AG10803 (cell line): ENCODE data around the gene TUT7.
"Not testable (repeated sequence)": the region's sequence is repeated elsewhere in the genome, so short reads cannot be mapped to it uniquely, and the experiment has no call there.

ENCODE experiments used
- DNase-seq: peaks from one replicate; pipeline ENCODE4 v3.0.0; 2010; ENCODE audit warnings: low read depth
- H3K4me3 ChIP-seq: 2 replicates; pipeline ENCODE4 v1.5.1; 2011; ENCODE audit warnings: mild to moderate bottlenecking, low read length, control low read depth
- TF ChIP-seq, protein P1 (sequence below): conservative IDR thresholded peaks from 2 replicates; pipeline ENCODE4 v1.5.1; 2011; ENCODE audit warnings: mild to moderate bottlenecking, low read length, control low read depth, inconsistent platforms

TUT7 gene

DNA sequence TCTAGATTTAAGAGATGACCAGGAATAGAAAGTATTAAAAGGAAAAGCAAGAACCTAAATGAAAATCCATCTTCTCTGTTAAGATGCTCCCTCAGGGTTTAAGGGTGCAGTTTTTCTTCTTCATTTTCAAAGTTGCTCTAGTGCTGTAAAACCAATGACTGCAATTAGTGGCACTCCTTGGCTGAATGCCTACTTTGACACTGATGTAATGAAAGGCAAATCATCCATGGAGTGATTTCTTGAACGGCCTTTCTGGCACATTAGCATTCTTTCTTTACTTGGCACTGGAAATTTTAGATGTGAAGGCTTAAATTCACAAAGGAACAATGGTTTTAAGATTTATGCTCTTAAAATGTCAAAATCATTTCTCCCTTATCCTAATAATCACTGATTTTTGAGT is 52.5 kb downstream of the TUT7 start:
- TF ChIP-seq, protein P1, sequence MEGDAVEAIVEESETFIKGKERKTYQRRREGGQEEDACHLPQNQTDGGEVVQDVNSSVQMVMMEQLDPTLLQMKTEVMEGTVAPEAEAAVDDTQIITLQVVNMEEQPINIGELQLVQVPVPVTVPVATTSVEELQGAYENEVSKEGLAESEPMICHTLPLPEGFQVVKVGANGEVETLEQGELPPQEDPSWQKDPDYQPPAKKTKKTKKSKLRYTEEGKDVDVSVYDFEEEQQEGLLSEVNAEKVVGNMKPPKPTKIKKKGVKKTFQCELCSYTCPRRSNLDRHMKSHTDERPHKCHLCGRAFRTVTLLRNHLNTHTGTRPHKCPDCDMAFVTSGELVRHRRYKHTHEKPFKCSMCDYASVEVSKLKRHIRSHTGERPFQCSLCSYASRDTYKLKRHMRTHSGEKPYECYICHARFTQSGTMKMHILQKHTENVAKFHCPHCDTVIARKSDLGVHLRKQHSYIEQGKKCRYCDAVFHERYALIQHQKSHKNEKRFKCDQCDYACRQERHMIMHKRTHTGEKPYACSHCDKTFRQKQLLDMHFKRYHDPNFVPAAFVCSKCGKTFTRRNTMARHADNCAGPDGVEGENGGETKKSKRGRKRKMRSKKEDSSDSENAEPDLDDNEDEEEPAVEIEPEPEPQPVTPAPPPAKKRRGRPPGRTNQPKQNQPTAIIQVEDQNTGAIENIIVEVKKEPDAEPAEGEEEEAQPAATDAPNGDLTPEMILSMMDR, result no peak
- DNase-seq, result no peak
- no peak overlapping the region for H3K4me3 ChIP-seq

DNA sequence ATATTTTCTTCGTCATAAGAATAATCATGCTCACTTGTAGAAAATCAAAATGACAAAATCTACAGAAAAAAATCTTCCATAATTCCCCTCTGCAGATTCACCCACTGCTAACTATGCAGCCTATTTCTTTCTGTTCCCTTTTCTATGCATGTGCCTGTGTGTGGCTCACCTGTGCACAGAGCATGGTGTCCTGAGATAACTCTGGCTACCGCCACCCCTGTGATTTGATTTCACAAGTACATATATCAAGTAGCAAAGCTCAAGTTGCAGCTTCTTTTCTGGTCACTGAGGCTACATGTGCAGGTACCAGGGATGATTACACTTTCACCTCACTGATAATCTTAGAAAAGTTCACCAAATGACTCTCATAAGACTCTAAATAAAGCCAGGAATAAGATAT is 53.5 kb downstream of the TUT7 start:
- TF ChIP-seq, protein P1, result no peak
- no peak for DNase-seq
- H3K4me3 ChIP-seq, result no peak overlapping the region

DNA sequence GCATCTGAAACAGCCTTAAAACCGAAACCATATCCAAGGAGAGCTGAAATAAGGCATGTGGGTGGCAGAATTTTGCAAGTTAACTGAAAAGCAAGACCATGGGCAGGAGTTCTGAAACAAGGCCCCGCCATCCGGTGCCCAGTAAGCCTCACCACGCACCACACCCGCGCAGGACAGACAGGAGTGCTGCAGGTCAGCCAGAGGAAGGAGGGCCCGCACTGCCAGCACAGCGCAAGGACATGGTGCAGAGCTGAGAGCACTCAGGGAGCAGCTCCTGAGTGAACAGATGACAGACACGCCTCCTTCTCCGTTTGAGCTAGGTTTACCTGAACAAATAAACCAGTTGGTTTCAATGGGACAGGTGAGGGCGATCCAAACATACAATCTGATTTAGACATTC is 55.3 kb downstream of the TUT7 start:
- H3K4me3 ChIP-seq, result no peak overlapping the region
- no peak for DNase-seq
- TF ChIP-seq, protein P1, result no peak

DNA sequence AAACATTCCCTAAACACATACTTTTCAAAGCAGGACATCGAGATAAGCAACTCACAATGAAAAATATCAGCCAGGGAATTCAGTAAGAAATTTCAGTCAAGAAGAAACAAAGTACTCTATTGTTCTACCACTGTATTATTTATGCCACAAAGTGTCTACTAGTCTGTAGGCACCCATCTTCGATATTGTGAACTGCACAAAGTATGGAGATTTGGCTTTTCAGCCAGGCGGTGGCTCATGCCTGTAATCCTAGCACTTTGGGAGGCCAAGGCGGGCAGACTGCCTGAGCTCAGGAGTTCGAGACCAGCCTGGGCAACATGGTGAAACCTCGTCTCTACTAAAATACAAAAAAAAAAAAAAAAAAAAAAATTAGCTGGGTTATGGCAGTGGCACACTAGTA is 63.9 kb downstream of the TUT7 start:
- H3K4me3 ChIP-seq, DNase-seq: not testable (repeated sequence)

DNA sequence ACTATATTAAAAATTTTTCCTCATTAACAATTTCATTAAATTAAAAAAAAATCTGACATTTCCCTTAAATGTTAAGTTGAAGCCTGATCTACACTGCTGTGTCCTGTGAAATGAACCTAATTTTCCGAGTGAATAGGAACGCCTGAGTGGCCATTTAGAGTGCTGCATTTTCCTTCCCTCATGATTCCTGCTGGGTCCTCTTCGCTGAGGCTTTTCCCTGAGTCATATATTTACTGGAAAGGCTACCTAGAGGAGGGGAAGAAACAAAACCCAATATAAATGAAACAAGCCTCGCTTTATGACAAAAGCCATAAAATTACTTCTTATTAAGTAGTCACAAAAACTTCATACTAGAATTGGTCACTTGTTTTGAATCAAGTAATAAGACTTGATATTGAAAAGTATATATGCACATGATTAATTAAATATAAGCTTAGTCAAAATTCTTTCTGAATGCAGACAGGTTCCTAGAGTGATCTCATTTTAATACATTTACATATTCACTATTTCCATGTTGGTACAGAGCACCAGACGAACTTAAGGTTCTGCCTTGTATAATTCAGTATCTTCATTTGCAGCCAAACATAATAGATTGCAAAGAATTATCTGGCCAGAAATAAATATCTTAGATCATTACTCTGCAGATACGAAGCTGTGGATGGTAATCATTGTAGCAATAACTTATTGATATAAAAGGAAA is 65.6 kb downstream of the TUT7 start:
- TF ChIP-seq, protein P1, result no peak
- H3K4me3 ChIP-seq, result no peak overlapping the region
- DNase-seq, result no peak

DNA sequence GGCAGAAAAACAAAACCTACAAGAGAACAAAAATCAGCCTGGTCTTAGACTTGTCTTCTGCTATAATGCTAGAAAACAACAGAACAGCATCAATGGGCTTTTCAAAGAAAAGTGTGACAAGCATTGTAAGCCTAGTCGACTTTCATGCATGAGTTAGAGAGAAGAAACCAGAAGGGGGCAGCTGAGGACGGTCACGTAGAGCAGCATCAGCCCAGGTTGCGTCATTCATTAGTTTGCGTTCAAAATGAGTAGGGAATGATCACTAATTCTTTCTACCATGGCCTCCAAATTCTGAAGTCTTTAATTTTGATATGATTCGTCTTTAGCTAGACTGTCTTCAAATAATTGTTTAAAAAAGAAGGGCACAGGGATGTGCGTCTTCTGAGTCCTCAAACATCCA is 67.2 kb downstream of the TUT7 start:
- TF ChIP-seq, protein P1, result peak; percentile 48
- peak; percentile 49 for DNase-seq
- no peak overlapping the region for H3K4me3 ChIP-seq

DNA sequence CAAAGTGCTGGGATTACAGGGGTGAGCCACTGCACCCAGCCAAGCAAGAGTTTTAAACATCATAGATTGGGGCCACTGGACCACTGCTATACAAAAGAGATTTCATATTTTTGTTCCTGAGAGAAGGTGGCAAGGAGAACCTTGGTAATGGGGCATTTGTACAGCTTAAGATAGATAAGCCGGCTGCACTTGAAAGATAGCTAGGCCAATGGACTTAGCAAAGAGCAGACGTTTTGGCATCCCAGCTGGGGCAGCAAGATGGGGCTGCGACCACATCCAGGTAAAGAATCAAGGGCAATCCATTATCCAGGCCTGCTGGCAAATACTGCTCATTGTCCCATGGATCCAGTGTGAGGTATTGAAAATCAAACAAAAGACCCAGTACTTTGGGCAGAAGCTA is 67.9 kb downstream of the TUT7 start:
- no peak for DNase-seq
- TF ChIP-seq, protein P1, result no peak

More for the DNA sequence above, 67.9 kb downstream of the TUT7 start:
- H3K4me3 ChIP-seq, result no peak overlapping the region
